Transverse colon (tissue), 4 donors: ENCODE measurements around the gene CCDC60. TPM values are rescaled to one million over a fixed set of nuclear protein-coding genes. Genes with fewer than 3 reads are reported as not detected.

Experiments used
- DNase-seq: peaks from one replicate; pipeline ENCODE4 v3.0.0-alpha.2; 2019
- H3K27ac ChIP-seq, 4 donors: fragments of 200-600 bp; sonication (generic); 2 replicates each; pipeline ENCODE4 v1.5.1; 2016 to 2018; ENCODE audit warnings: inconsistent platforms in 4 of 4
- H3K27me3 ChIP-seq: fragments of 200-600 bp; sonication (generic); 2 replicates; pipeline ENCODE4 v1.5.1; 2017; ENCODE audit warnings: inconsistent platforms
- H3K36me3 ChIP-seq, 4 donors: fragments of 200-600 bp; sonication (generic); 2 replicates each; pipeline ENCODE4 v1.5.1; 2017 to 2019; ENCODE audit warnings: inconsistent platforms in 4 of 4
- H3K4me1 ChIP-seq, 4 donors: fragments of 200-600 bp; sonication (generic); 2 replicates each; pipeline ENCODE4 v1.5.1; 2017 to 2020; ENCODE audit warnings: inconsistent platforms in 4 of 4
- H3K4me3 ChIP-seq, 4 donors: fragments of 200-600 bp; sonication (generic); 1 replicate in 1 of 4; 2 replicates in 3 of 4; pipeline versions ENCODE4 v1.5.1 to v1.6.1; 2017 to 2019; ENCODE audit warnings: inconsistent platforms in 4 of 4
- H3K9me3 ChIP-seq, 2 donors: fragments of 200-600 bp; sonication (generic); 2 replicates each; pipeline ENCODE4 v1.5.1; 2017 to 2019; ENCODE audit warnings: inconsistent platforms in 2 of 2
- EP300 ChIP-seq: sonication (generic); formaldehyde crosslinking; IDR thresholded peaks from one replicate; pipeline ENCODE4 v1.6.1; 2017; ENCODE audit warnings: antibody characterized with exemption, low read depth
- POLR2A ChIP-seq: fragments of 450-650 bp; IDR thresholded peaks from one replicate; pipeline ENCODE4 v1.6.1; 2016; ENCODE audit warnings: antibody characterized with exemption, mild to moderate bottlenecking, moderate library complexity
- POLR2AphosphoS5 ChIP-seq, 3 donors: sonication (generic); formaldehyde crosslinking; IDR thresholded peaks; one replicate each; pipeline ENCODE4 v1.6.1; 2016; ENCODE audit warnings: antibody characterized with exemption in 3 of 3
- WGBS, 2 donors: methylation state at CpG; one replicate each; pipeline ENCODE4 v1.1.5; 2018; ENCODE audit warnings: low coverage in 1 of 2; 5-methylcytosine and 5-hydroxymethylcytosine counted together
- in situ Hi-C, 4 donors: fragments of 200-750 bp; cut with MboI; loops; one replicate each; pipeline versions ENCODE4 v1.15.0 to v1.15.1; 2017; ENCODE audit warnings: low sequenced_read_pairs in 3 of 4, low pct_ligation_motif_present in 1 of 4, low pct_unique_long_range_greater_than_20kb in 1 of 4
- intact Hi-C: fragments of 100-400 bp; cut with DNase I; formaldehyde crosslinking; loops from one replicate; pipeline ENCODE4 v1.15.1; 2023; ENCODE audit warnings: low total_unique reads
- total RNA-seq, 4 donors: library from RNA; depleted of rRNA; stranded (reverse); fragments of >200 nt; gene quantifications; one replicate each; pipeline ENCODE4 v1.1.0, GENCODE V29; 2016
- TF ChIP-seq, protein P1 (sequence below), 5 experiments: fragments of 200-600 bp in 3 of 5; fragments of 450-650 bp in 2 of 5; sonication (generic) in 3 of 5; IDR thresholded peaks; 1 replicate in 2 of 5; 2 replicates in 3 of 5; pipeline ENCODE4 v1.5.1; 2016 to 2017; ENCODE audit warnings: antibody characterized with exemption in 5 of 5, inconsistent platforms in 3 of 5, mild to moderate bottlenecking in 2 of 5, moderate library complexity in 1 of 5

Gene CCDC60
- total RNA-seq, 4 donors from 2014 or later, result 0.68 to 2.6 (median 2.4) TPM; not detected in 1

DNA sequence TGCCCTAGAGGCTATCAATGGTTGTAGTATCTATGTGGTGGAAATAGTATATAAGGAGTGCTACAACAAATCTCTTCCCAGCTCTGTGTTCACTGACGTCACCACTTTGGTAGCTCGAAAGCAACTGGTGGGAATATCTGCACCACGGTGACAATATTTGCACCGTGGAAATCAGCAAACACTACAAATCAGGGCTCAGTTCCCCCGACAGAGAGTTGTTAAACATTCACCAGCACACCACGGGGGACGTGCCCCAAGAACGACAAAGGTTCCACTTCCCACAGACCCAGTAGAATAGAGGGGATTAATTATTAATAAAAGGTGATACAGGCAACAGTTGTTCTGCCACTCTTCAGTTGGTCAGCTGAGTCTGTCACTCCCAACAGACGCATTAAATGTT lies 98.4 kb downstream of the CCDC60 start:
- 37 to 53% methylated on average over 5 to 9 of the region's 9 CpGs for WGBS, 2 donors
- DNase-seq, result no peak
- no peak overlapping the region for H3K4me3 ChIP-seq
- H3K4me1 ChIP-seq, result no peaks in the 10 kb centered on the region
- no peak overlapping the region for H3K27ac ChIP-seq
- no peaks in the 10 kb centered on the region for H3K36me3 ChIP-seq
- intact Hi-C loops, result no loop called here
- H3K9me3 ChIP-seq, result no peaks in the 10 kb centered on the region
- no peaks in the 10 kb centered on the region for H3K27me3 ChIP-seq
- TF ChIP-seq POLR2A (no peak), POLR2AphosphoS5 (IDR thresholded peaks at IDR 0.05) (no peak), EP300 (no peak)
- TF ChIP-seq, protein P1, sequence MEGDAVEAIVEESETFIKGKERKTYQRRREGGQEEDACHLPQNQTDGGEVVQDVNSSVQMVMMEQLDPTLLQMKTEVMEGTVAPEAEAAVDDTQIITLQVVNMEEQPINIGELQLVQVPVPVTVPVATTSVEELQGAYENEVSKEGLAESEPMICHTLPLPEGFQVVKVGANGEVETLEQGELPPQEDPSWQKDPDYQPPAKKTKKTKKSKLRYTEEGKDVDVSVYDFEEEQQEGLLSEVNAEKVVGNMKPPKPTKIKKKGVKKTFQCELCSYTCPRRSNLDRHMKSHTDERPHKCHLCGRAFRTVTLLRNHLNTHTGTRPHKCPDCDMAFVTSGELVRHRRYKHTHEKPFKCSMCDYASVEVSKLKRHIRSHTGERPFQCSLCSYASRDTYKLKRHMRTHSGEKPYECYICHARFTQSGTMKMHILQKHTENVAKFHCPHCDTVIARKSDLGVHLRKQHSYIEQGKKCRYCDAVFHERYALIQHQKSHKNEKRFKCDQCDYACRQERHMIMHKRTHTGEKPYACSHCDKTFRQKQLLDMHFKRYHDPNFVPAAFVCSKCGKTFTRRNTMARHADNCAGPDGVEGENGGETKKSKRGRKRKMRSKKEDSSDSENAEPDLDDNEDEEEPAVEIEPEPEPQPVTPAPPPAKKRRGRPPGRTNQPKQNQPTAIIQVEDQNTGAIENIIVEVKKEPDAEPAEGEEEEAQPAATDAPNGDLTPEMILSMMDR (IDR thresholded peaks at IDR 0.05), result no peak
- in situ Hi-C loops, result no loop called here

DNA sequence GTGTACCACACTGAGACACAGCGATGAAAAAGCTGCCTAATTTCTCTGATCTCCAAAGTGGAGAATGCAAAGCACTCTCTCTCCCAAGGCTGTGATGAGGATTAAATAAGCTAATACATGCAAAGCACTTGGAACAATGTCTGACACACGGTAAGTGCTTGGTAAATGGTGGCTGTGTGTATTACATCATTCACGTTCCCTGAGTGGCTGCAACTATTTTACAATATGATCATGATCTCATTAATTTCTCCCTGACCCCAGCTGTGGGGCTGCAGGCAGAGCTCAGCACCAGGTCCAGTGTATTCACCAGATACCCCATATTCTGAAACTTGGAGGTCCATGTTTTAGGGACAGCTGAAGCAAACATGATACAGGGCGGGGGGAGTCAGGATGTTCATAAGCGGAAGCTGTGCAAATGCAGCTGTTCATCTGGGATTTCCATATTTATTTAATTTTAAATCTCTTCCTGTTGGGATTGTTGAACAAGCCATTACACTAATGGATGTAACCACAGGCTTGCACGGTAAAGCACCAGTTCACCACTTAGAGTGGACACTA lies 106.4 kb downstream of the CCDC60 start:
- Histone ChIP-seq H3K27ac (no peak overlapping the region), H3K9me3 (no peaks in the 10 kb centered on the region), H3K27me3 (no peaks in the 10 kb centered on the region), H3K4me3 (no peak overlapping the region), H3K4me1 (peaks cover 0 to 3% (median 0%) of the 10 kb centered on the region in 4 donors), H3K36me3 (no peaks in the 10 kb centered on the region)
- in situ Hi-C loops, result no loop called here
- TF ChIP-seq POLR2AphosphoS5 (IDR thresholded peaks at IDR 0.05) (no peak), POLR2A (no peak), EP300 (no peak)
- TF ChIP-seq, protein P1 (IDR thresholded peaks at IDR 0.05), result no peak
- no peak for DNase-seq
- 76 to 82% methylated on average over 3 to 6 of the region's 6 CpGs for WGBS, 2 donors
- intact Hi-C loops, result no loop called here

DNA sequence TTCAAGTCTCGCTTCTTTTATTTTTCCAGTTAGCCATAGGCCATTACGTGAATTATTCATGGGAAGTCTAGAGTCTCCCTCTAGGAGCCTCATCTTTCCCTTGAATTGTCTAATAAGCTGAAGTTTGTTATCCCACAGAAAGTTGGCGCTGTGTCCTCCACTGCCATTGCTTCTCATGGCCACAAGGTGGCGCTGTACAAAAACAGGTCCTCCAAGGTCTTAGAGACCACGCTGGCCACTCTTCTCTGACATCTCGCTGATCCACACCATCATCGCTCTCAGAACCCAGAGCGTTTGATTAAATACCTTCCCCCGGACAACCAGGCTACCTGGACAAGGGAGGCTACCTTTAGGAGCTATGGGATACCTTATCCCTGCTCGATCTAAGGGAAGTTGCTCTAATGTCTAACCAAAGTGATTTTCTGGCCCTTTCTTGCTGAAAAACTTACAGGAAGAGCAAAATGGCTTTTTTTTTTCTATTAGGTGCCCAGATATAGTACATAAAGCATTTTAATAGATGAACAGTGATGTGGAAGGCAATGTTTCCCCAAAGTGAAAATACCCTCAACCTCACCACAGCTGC lies 110.0 kb downstream of the CCDC60 start:
- intact Hi-C loops (no loop called here), in situ Hi-C loops (no loop called here)
- peaks cover 0 to 3% (median 0%) of the 10 kb centered on the region in 4 donors for H3K4me1 ChIP-seq
- H3K9me3 ChIP-seq, result no peaks in the 10 kb centered on the region
- H3K36me3 ChIP-seq, result no peaks in the 10 kb centered on the region
- DNase-seq, result peak; percentile 27
- TF ChIP-seq POLR2A (no peak), POLR2AphosphoS5 (IDR thresholded peaks at IDR 0.05) (no peak), EP300 (no peak)
- TF ChIP-seq, protein P1 (IDR thresholded peaks at IDR 0.05), result peak; percentile 62 to 78 (median 69)
- no peak overlapping the region for H3K4me3 ChIP-seq
- H3K27me3 ChIP-seq, result no peaks in the 10 kb centered on the region
- no peak overlapping the region for H3K27ac ChIP-seq
- WGBS, 2 donors, result 15 to 32% methylated on average over 3 to 10 of the region's 10 CpGs

DNA sequence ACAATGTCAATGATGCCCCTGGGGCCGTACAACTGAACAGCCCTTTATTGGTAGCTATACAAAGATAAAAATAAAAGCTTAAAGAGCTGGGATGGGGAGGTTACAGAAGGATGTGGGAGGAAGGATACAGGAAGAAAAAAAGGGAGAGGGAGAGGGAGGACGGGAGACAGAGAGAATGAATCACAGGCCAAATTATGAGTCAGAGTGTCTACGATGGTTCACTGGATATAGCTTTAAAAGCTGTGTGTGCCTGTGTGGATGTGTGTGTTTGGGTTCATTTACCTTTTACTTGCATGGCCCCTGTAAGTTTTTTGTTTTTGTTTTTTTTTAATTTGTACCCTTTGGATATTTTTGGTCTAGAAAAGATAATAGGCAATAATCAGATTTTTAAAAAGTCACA lies 111.9 kb downstream of the CCDC60 start:
- no peaks in the 10 kb centered on the region for H3K27me3 ChIP-seq
- 40 to 44% methylated on average over 3 of the region's 3 CpGs for WGBS, 2 donors
- H3K36me3 ChIP-seq, result no peaks in the 10 kb centered on the region
- peaks cover 0 to 3% (median 0%) of the 10 kb centered on the region in 4 donors for H3K4me1 ChIP-seq
- intact Hi-C loops (no loop called here), in situ Hi-C loops (no loop called here)
- TF ChIP-seq, protein P1 (IDR thresholded peaks at IDR 0.05), result no peak
- TF ChIP-seq EP300 (no peak), POLR2A (no peak), POLR2AphosphoS5 (IDR thresholded peaks at IDR 0.05) (no peak)
- DNase-seq, result no peak
- no peak overlapping the region for H3K4me3 ChIP-seq
- H3K27ac ChIP-seq, result no peak overlapping the region
- H3K9me3 ChIP-seq, result no peaks in the 10 kb centered on the region
